ENCODE data around the gene SLC1A2.
A peak's percentile ranks its signal among the peaks of the same experiment; 100 is the strongest.

Gene SLC1A2

GRCh38 chr11:35338921-35339320 lies 80.4 kb downstream of the SLC1A2 start:
- H3K4me3 ChIP-seq (ENCODE audit: low read length) = no peak overlapping the region
- TF ChIP-seq CTCF (IDR thresholded peaks at IDR 0.05; ENCODE audit: insufficient read depth, low read depth, low read length, missing control alignments) = no peak

GRCh38 chr11:35337914-35338305 lies 81.4 kb downstream of the SLC1A2 start:
- H3K4me3 ChIP-seq (ENCODE audit: low read length) = no peak overlapping the region
- no peak for TF ChIP-seq CTCF (IDR thresholded peaks at IDR 0.05; ENCODE audit: insufficient read depth, low read depth, low read length, missing control alignments)
- no peak for DNase-seq (ENCODE audit: low read depth)

More at GRCh38 chr11:35338921-35339320, 80.4 kb downstream of the SLC1A2 start:
- DNase-seq (ENCODE audit: low read depth) = peak; percentile 8

GRCh38 chr11:35337136-35337913 lies 82.0 kb downstream of the SLC1A2 start:
- TF ChIP-seq CTCF (IDR thresholded peaks at IDR 0.05; ENCODE audit: insufficient read depth, low read depth, low read length, missing control alignments) = no peak
- DNase-seq (ENCODE audit: low read depth) = peak; percentile 99
- no peak overlapping the region for H3K4me3 ChIP-seq (ENCODE audit: low read length)

GRCh38 chr11:35336726-35337125 lies 82.6 kb downstream of the SLC1A2 start:
- DNase-seq (ENCODE audit: low read depth) = no peak
- TF ChIP-seq CTCF (IDR thresholded peaks at IDR 0.05; ENCODE audit: insufficient read depth, low read depth, low read length, missing control alignments) = no peak
- H3K4me3 ChIP-seq (ENCODE audit: low read length) = no peak overlapping the region

- peak; percentile 67 for DNase-seq (ENCODE audit: low read depth)
- TF ChIP-seq CTCF (IDR thresholded peaks at IDR 0.05; ENCODE audit: insufficient read depth, low read depth, low read length, missing control alignments) = no peak
- H3K4me3 ChIP-seq (ENCODE audit: low read length) = no peak overlapping the region
Measured at GRCh38 chr11:35335226-35335625, 84.1 kb downstream of the SLC1A2 start.

GRCh38 chr11:35334385-35335090 lies 84.8 kb downstream of the SLC1A2 start:
- H3K4me3 ChIP-seq (ENCODE audit: low read length) = no peak overlapping the region
- TF ChIP-seq CTCF (IDR thresholded peaks at IDR 0.05; ENCODE audit: insufficient read depth, low read depth, low read length, missing control alignments) = no peak
- DNase-seq (ENCODE audit: low read depth) = peak; percentile 85
